Measurements from ENCODE around the gene CORO7.

DNA sequence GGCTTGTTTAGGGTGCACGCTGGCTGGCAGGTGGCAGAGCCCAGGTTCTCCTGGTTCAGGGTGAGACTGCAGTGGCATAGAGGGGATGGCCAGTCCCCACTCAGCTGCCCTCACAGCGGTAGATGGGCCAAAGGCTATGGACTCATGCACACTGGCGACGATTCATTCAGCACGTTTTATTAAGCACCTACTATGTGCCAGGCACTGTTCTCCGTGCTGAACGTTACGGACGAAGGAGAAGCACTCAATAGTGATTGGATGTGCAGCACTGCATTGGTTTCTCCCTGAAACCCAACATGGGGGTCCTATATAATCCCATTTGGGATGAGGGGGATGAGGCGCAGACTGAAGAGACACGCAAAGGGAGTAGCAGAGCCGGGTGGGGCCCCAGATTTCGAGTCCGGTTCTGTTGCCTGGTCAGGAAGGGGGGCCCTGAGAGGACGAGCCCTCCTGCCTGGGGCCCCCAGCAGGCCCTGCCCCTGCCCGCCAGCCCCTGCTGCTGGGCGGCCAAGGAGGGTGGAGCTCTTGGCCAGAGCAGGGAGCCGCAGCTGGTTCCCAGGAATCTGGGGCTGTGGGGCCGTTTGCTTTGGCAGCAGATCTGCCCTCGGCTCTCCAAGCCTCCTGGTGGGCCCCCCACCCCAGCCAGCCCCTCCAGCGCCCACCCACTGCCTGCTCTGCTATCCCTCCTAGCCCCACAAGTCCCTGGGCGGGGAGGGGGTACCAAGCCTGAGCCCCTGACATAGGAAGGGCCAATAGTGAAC, 91.7 kb downstream of the CORO7 start:
- TF ChIP-seq EZH2 (IDR thresholded peaks at IDR 0.05; ENCODE audit: borderline replicate concordance, insufficient read depth, low read depth, low read length, poor library complexity, severe bottlenecking), result no peak
- TF ChIP-seq, protein P1, sequence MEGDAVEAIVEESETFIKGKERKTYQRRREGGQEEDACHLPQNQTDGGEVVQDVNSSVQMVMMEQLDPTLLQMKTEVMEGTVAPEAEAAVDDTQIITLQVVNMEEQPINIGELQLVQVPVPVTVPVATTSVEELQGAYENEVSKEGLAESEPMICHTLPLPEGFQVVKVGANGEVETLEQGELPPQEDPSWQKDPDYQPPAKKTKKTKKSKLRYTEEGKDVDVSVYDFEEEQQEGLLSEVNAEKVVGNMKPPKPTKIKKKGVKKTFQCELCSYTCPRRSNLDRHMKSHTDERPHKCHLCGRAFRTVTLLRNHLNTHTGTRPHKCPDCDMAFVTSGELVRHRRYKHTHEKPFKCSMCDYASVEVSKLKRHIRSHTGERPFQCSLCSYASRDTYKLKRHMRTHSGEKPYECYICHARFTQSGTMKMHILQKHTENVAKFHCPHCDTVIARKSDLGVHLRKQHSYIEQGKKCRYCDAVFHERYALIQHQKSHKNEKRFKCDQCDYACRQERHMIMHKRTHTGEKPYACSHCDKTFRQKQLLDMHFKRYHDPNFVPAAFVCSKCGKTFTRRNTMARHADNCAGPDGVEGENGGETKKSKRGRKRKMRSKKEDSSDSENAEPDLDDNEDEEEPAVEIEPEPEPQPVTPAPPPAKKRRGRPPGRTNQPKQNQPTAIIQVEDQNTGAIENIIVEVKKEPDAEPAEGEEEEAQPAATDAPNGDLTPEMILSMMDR (IDR thresholded peaks at IDR 0.05), result no peak
